Measurements from ENCODE around the gene ITLN1.
"Not testable (repeated sequence)": the region's sequence is repeated elsewhere in the genome, so short reads cannot be mapped to it uniquely, and the experiment has no call there.

DNA sequence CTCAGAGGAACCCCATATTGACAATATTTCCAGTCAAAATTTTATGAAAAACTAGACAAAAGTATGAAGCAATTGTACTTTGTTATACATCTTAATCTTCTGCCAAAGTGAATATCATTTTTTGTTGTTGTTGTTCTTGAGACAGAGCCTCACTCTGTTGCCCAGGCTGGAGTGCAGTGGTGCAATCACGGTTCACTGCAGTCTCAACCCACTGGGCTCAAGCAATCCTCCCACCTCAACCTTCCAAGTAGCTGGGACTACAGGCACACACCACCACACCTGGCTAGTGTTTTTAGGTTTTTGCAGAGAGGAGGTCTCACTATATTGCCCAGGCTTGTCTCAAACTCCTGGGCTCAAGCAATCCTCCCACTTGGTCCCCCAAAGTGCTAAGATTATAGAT lies 17.3 kb upstream of the ITLN1 start:
- TF ChIP-seq, protein P1, sequence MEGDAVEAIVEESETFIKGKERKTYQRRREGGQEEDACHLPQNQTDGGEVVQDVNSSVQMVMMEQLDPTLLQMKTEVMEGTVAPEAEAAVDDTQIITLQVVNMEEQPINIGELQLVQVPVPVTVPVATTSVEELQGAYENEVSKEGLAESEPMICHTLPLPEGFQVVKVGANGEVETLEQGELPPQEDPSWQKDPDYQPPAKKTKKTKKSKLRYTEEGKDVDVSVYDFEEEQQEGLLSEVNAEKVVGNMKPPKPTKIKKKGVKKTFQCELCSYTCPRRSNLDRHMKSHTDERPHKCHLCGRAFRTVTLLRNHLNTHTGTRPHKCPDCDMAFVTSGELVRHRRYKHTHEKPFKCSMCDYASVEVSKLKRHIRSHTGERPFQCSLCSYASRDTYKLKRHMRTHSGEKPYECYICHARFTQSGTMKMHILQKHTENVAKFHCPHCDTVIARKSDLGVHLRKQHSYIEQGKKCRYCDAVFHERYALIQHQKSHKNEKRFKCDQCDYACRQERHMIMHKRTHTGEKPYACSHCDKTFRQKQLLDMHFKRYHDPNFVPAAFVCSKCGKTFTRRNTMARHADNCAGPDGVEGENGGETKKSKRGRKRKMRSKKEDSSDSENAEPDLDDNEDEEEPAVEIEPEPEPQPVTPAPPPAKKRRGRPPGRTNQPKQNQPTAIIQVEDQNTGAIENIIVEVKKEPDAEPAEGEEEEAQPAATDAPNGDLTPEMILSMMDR (IDR thresholded peaks at IDR 0.05), result not testable (repeated sequence)
- not testable (repeated sequence) for TF ChIP-seq POLR2A (IDR thresholded peaks at IDR 0.05)

All from uterus (tissue), 2 donors.